Right hindlimb (tissue), 1 donor: ENCODE results near the gene ULBP3.
"Not testable (repeated sequence)": the region's sequence is repeated elsewhere in the genome, so short reads cannot be mapped to it uniquely, and the experiment has no call there.

Source experiments
- DNase-seq: peaks from one replicate; pipeline ENCODE4 v3.0.0-alpha.2; 2018

The ULBP3 gene

GRCh38 chr6:150014623-150015280 is 54.2 kb downstream of the ULBP3 start:
- not testable (repeated sequence) for DNase-seq

DNA sequence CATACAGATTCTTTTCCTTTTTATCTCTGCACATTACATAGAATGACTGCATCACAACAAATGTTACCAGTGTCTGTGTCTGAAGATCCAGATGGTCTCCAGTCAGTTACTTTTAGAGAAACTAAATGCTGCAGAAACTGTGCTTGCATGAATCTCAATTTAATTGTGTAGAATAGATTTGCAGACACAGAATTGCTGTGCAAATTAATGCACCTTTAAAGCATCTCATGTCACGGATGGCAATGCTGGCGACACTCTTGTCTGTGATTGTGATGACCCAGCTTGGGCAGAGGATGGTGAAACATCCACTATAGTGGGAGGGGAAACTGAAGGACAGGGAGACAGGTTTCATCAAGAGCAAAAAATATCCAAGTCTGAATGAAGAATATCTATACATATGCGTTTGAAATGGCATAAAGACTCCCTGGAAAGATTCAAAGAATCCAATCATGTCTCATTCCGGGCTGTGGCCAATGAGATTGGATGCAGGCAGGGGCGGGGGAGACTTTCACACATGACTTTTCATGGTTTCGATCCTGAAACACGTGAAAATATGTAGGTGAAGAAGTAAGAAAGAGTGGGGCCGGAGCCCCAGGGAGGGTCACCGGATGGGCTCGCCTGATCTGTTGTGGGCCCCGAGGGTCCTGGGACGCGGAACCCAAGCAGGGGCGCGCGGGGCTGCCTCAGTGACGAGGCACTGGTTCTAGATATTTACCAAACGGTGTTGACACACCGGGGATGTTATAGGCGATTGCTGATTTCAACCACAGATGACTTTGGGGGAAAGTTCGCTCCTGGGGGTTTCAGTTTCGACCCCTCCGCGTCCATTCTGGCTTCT is 54.9 kb downstream of the ULBP3 start:
- DNase-seq = not testable (repeated sequence)

DNA sequence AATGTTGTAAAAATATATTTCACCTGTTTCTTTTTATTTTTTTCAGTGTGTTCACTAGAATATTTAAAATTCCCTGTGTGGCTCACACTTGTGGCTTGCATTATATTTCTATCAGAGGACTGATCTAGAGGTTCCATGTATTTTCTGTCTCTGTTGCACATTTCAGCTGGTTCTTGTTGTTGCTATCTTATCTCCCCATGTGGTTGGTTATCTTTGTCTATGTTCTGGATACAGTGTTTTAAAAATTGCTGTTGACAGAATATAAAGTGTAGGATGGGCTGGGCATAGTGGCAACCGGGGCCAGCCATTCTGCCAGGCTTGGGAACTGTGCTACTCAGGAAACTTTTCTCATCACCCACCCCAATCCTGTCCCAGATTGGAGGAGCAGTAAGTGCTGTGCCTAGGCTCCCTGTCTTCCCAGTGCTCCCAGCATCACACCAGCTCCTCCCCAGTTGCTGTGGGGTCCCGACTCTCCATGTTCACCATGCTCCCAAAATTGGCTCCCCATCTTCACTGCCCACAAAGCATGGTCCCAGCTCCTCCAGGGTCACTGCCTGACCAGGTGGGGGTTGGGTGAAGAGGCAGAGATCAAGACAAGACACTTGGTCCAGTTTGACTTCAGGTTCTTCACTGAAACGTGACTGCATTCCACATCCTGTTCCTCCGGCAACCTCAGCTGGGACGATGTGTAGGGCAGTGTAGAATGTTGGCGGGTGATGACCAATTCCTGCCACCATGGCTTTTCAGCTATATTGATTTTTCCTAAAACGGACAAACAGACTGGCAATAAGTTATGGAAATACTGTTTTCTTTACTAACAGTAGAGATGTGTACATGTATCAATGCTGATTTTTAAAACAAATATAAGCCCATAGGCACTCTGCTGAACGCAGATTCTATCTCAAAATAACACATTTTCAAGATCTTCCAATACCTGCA is 55.8 kb downstream of the ULBP3 start:
- not testable (repeated sequence) for DNase-seq
